GM18507 (cell line): ENCODE data around the gene SIN3A.
"Not testable (repeated sequence)": the region's sequence is repeated elsewhere in the genome, so short reads cannot be mapped to it uniquely, and the experiment has no call there.

Experiments
- DNase-seq: peaks from one replicate; pipeline ENCODE4 v3.0.0; 2011; ENCODE audit warnings: low read depth; ENCODE audit not compliant: insufficient read length; ENCODE audit errors: extremely low spot score
- FAIRE-seq: peaks from 2 replicates; lab custom pipeline; 2011; peaks lifted over from hg19 to GRCh38; lab: Jason Lieb, UNC

SIN3A gene

GRCh38 chr15:75397494-75397893, 54.0 kb downstream of the SIN3A start:
- DNase-seq (no peak), FAIRE-seq (no peak)

GRCh38 chr15:75389791-75390382, 61.6 kb downstream of the SIN3A start:
- FAIRE-seq, result no peak
- DNase-seq, result no peak

GRCh38 chr15:75383986-75384385, 67.5 kb downstream of the SIN3A start:
- not testable (repeated sequence) for FAIRE-seq, DNase-seq

GRCh38 chr15:75380773-75381172, 70.7 kb downstream of the SIN3A start:
- DNase-seq (no peak), FAIRE-seq (no peak)

GRCh38 chr15:75371901-75372688, 79.4 kb downstream of the SIN3A start:
- FAIRE-seq, result no peak

GRCh38 chr15:75371486-75371885, 80.0 kb downstream of the SIN3A start:
- DNase-seq (no peak), FAIRE-seq (no peak)

More at GRCh38 chr15:75371901-75372688, 79.4 kb downstream of the SIN3A start:
- no peak for DNase-seq

- FAIRE-seq (no peak), DNase-seq (no peak)
Observed at GRCh38 chr15:75369897-75370581, 81.5 kb downstream of the SIN3A start.

- no peak for FAIRE-seq
Observed at GRCh38 chr15:75368689-75369239, 82.7 kb downstream of the SIN3A start.

GRCh38 chr15:75367913-75368688, 83.4 kb downstream of the SIN3A start, which contains the start of gene MAN2C1:
MAN2C1 (minus strand) TSS chr15:75368607; CDS start chr15:75368583, 24 bp downstream.
- peak; percentile 91 for DNase-seq
- peak; percentile 99 for FAIRE-seq

More at GRCh38 chr15:75368689-75369239, 82.7 kb downstream of the SIN3A start:
- DNase-seq, result no peak

GRCh38 chr15:75367406-75367912, 84.0 kb downstream of the SIN3A start:
- FAIRE-seq, result no peak
- DNase-seq, result no peak

GRCh38 chr15:75367006-75367405, 84.5 kb downstream of the SIN3A start:
- FAIRE-seq, result no peak
- no peak for DNase-seq

GRCh38 chr15:75366163-75366562, 85.3 kb downstream of the SIN3A start:
- FAIRE-seq, result no peak

GRCh38 chr15:75364881-75365280, 86.6 kb downstream of the SIN3A start:
- FAIRE-seq, result no peak
- DNase-seq, result no peak

More at GRCh38 chr15:75366163-75366562, 85.3 kb downstream of the SIN3A start:
- no peak for DNase-seq

- FAIRE-seq, result no peak
- no peak for DNase-seq
Observed at GRCh38 chr15:75363786-75364185, 87.7 kb downstream of the SIN3A start.

- FAIRE-seq (no peak), DNase-seq (no peak)
Observed at GRCh38 chr15:75362642-75363249, 88.7 kb downstream of the SIN3A start.

- no peak for DNase-seq
- FAIRE-seq, result no peak
Observed at GRCh38 chr15:75361989-75362641, 89.4 kb downstream of the SIN3A start.

GRCh38 chr15:75361361-75361988, 90.0 kb downstream of the SIN3A start:
- no peak for DNase-seq

GRCh38 chr15:75360856-75361255, 90.6 kb downstream of the SIN3A start:
- no peak for FAIRE-seq
- DNase-seq, result no peak

More at GRCh38 chr15:75361361-75361988, 90.0 kb downstream of the SIN3A start:
- no peak for FAIRE-seq
